ENCODE measurements around the gene GULP1. TPM values are rescaled to one million over a fixed set of nuclear protein-coding genes. Genes with fewer than 3 reads are reported as not detected.

The GULP1 gene
- total and polyA plus RNA-seq, 2 of the 13 experiments (the other 11 are each of a cell fraction or from before 2014, with no cell fraction given), result 0.15 TPM; not detected in 1

DNA sequence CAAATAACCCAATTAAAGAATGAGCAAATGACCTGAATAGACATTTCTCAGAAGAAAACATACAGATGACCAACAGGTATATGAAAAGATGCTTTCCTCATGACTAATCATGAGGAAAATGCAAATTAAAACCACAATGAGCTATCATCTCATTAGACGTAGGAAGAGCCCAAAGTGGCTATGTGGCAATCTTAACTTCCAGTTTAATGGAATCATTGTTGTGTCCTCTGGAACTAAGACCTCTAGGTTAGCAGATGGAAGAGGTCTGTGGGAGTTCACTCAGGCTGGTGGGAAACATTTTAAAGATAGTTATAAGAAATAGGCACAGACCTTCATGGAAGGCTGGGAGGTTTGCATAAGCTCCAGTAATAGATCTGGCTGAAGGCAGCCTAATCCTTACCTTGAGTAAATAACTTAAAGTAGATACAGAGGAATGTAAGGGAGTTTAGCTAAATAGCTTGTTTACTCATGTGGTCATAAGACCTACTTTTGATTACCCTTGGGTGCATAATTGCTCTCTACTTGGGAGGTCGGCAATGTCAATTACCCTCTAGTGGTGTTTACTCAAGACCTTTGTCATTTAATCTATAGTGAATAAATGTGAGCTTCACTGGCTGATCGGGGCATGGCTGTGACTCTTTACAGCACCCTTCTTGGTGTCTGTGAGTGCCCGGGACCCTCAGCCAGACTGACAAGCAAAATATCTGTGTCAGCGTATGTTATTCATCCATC lies 119.0 kb downstream of the GULP1 start (continued):
- TF ChIP-seq ZNF768 (CRISPR knock-in tag; IDR thresholded peaks at IDR 0.05) (no peak), ZNF468 (CRISPR knock-in tag; IDR thresholded peaks at IDR 0.05) (no peak), ZNF660 (CRISPR knock-in tag; IDR thresholded peaks at IDR 0.05; ENCODE audit: borderline replicate concordance, low read depth) (no peak), SP2 (CRISPR knock-in tag; IDR thresholded peaks at IDR 0.05) (no peak)
- TF ChIP-seq, protein P1, sequence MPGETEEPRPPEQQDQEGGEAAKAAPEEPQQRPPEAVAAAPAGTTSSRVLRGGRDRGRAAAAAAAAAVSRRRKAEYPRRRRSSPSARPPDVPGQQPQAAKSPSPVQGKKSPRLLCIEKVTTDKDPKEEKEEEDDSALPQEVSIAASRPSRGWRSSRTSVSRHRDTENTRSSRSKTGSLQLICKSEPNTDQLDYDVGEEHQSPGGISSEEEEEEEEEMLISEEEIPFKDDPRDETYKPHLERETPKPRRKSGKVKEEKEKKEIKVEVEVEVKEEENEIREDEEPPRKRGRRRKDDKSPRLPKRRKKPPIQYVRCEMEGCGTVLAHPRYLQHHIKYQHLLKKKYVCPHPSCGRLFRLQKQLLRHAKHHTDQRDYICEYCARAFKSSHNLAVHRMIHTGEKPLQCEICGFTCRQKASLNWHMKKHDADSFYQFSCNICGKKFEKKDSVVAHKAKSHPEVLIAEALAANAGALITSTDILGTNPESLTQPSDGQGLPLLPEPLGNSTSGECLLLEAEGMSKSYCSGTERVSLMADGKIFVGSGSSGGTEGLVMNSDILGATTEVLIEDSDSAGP (CRISPR knock-in tag; IDR thresholded peaks at IDR 0.05; ENCODE audit: borderline replicate concordance), result no peak

DNA sequence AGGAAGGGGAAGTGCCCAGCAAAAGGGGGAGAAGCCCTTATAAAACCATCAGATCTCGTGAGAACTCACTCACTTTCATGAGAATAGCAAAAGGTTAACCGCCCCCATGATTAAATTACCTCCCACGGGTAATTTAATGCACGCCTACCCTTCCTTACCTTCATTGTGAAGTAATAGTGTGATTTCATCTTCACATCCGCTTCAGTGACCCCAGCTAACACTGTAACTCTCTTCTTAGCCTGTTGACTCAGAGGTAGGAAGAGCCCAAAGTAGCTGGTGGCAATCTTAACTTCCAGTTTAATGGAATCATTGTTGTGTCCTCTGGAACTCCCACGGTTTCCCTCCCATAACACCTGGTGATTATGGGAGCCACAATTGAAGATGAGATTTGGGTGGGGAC lies 120.5 kb downstream of the GULP1 start:
- intact Hi-C loops (cut with micrococcal nuclease; ENCODE audit: unreplicated experiment), result no loop called here
- no peak for ATAC-seq
- H3K27ac ChIP-seq (ENCODE audit: extremely low read length, insufficient read depth, low read length), result no peak overlapping the region
- no peak overlapping the region for H3K9ac ChIP-seq (ENCODE audit: insufficient read depth, low read depth, low read length)
- no peak for DNase-seq (ENCODE audit: low spot score)
- 10% methylated on average over 6 of the region's 6 CpGs for WGBS (ENCODE audit: low lambda C conversion rate)
- no peaks in the 10 kb centered on the region for H3K36me3 ChIP-seq (replicated peaks in 1 of 2; ENCODE audit: control insufficient read depth in 1 of 2, insufficient read depth in 2 of 2, low read length in 2 of 2)
- peaks cover 22% of the 10 kb centered on the region for H3K9me3 ChIP-seq (ENCODE audit: low read length)
- H3K4me2 ChIP-seq (ENCODE audit: low read depth, low read length), result no peak overlapping the region
- no peaks in the 10 kb centered on the region for H3K4me1 ChIP-seq (ENCODE audit: insufficient read depth, low read length)
- no TSS peak for BruUV-seq (replicated peaks)
- in situ Hi-C loops (cut with HindIII; ENCODE audit: extremely low pct_ligation_motif_present, low pct_unique_long_range_greater_than_20kb), result no loop called here
- ChIA-PET CTCF (ENCODE audit: low intra/inter-chr PET ratio, low total read pairs) (no interaction called here), POLR2A (no interaction called here)
- no peaks in the 10 kb centered on the region for H3K79me2 ChIP-seq (ENCODE audit: insufficient read depth, low read length)
- no peaks in the 10 kb centered on the region for H3K27me3 ChIP-seq (ENCODE audit: control insufficient read depth in 1 of 2, insufficient read depth in 2 of 2, low read length in 2 of 2)
- FAIRE-seq, result no peak
- no peak overlapping the region for H3K4me3 ChIP-seq (replicated peaks in 1 of 3; ENCODE audit: insufficient read depth in 1 of 3, low read depth in 2 of 3, low read length in 3 of 3)
- no peaks in the 10 kb centered on the region for H4K20me1 ChIP-seq (ENCODE audit: insufficient read depth, low read length)
- no peak overlapping the region for H2AFZ ChIP-seq (ENCODE audit: low read length)
- TF ChIP-seq MTF1 (CRISPR knock-in tag; IDR thresholded peaks at IDR 0.05), result no peak
- no peak for TF ChIP-seq ZFP36L2 (CRISPR knock-in tag; IDR thresholded peaks at IDR 0.05)
- TF ChIP-seq, protein P2, sequence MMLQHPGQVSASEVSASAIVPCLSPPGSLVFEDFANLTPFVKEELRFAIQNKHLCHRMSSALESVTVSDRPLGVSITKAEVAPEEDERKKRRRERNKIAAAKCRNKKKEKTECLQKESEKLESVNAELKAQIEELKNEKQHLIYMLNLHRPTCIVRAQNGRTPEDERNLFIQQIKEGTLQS (CRISPR knock-in tag; IDR thresholded peaks at IDR 0.05), result no peak
- no peak for TF ChIP-seq RELA (CRISPR knock-in tag; IDR thresholded peaks at IDR 0.05)
- no peak for TF ChIP-seq ZNF775 (CRISPR knock-in tag; IDR thresholded peaks at IDR 0.05; ENCODE audit: borderline replicate concordance)
- TF ChIP-seq HNF4A (CRISPR knock-in tag; IDR thresholded peaks at IDR 0.05), result no peak
- no peak for TF ChIP-seq NR3C1 (CRISPR knock-in tag; IDR thresholded peaks at IDR 0.05)
- TF ChIP-seq, protein P3, sequence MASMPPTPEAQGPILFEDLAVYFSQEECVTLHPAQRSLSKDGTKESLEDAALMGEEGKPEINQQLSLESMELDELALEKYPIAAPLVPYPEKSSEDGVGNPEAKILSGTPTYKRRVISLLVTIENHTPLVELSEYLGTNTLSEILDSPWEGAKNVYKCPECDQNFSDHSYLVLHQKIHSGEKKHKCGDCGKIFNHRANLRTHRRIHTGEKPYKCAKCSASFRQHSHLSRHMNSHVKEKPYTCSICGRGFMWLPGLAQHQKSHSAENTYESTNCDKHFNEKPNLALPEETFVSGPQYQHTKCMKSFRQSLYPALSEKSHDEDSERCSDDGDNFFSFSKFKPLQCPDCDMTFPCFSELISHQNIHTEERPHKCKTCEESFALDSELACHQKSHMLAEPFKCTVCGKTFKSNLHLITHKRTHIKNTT (CRISPR knock-in tag; IDR thresholded peaks at IDR 0.05), result no peak
- TF ChIP-seq HCFC1 (IDR thresholded peaks at IDR 0.05; ENCODE audit: low read depth, low read length), result no peak
- TF ChIP-seq, protein P4, sequence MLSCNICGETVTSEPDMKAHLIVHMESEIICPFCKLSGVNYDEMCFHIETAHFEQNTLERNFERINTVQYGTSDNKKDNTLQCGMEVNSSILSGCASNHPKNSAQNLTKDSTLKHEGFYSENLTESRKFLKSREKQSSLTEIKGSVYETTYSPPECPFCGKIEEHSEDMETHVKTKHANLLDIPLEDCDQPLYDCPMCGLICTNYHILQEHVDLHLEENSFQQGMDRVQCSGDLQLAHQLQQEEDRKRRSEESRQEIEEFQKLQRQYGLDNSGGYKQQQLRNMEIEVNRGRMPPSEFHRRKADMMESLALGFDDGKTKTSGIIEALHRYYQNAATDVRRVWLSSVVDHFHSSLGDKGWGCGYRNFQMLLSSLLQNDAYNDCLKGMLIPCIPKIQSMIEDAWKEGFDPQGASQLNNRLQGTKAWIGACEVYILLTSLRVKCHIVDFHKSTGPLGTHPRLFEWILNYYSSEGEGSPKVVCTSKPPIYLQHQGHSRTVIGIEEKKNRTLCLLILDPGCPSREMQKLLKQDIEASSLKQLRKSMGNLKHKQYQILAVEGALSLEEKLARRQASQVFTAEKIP (CRISPR knock-in tag; IDR thresholded peaks at IDR 0.05; ENCODE audit: borderline replicate concordance), result no peak
- no peak for TF ChIP-seq GATAD2A (CRISPR knock-in tag; IDR thresholded peaks at IDR 0.05)
- TF ChIP-seq, protein P5, sequence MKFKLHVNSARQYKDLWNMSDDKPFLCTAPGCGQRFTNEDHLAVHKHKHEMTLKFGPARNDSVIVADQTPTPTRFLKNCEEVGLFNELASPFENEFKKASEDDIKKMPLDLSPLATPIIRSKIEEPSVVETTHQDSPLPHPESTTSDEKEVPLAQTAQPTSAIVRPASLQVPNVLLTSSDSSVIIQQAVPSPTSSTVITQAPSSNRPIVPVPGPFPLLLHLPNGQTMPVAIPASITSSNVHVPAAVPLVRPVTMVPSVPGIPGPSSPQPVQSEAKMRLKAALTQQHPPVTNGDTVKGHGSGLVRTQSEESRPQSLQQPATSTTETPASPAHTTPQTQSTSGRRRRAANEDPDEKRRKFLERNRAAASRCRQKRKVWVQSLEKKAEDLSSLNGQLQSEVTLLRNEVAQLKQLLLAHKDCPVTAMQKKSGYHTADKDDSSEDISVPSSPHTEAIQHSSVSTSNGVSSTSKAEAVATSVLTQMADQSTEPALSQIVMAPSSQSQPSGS (CRISPR knock-in tag; IDR thresholded peaks at IDR 0.05), result no peak
- no peak for TF ChIP-seq SP4 (CRISPR knock-in tag; IDR thresholded peaks at IDR 0.05)
- no peak for TF ChIP-seq RBAK (CRISPR knock-in tag; IDR thresholded peaks at IDR 0.05)

All from HepG2 (cell line).